HG02885 (cell line): ENCODE data around the gene HDAC11.
"Not testable (repeated sequence)": the region's sequence is repeated elsewhere in the genome, so short reads cannot be mapped to it uniquely, and the experiment has no call there.

Experiments used
- ATAC-seq: cut with Tn5 transposase; IDR thresholded peaks from one replicate; pipeline ENCODE4 v1.9.1; 2021; ENCODE audit warnings: mild to moderate bottlenecking; ENCODE audit not compliant: unreplicated experiment, poor library complexity

Gene HDAC11

GRCh38 chr3:13479582-13480339, at the start of gene HDAC11:
Gene HDAC11 (plus strand): TSS chr3:13480306. CDS start chr3:13480348, 42 bp downstream.
- peak; percentile 98 for ATAC-seq

DNA sequence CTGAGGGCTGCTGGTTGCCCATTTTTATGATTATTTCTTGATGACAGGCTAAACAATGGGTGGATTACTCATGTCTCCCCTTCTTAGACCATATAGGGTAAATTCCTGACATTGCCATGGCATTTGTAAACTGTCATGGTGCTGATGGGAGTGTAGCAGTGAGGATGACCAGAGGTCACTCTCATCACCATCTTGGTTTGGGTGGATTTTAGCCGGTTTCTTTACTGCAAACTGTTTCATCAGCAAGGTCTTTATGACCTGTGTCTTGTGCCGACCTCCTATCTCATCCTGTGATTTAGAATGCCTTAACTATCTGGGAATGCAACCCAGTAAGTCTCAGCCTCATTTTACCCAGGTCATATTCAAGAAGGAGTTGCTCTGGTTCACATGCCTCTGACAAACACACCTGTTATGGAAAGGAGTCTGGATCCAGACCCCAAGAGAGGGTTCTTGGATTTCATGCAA, 49.7 kb upstream of the HDAC11 start:
- ATAC-seq = not testable (repeated sequence)

GRCh38 chr3:13432093-13432492, 48.0 kb upstream of the HDAC11 start:
- ATAC-seq = no peak

GRCh38 chr3:13433912-13434311, 46.2 kb upstream of the HDAC11 start:
- no peak for ATAC-seq

GRCh38 chr3:13436213-13436612, 43.9 kb upstream of the HDAC11 start:
- ATAC-seq = not testable (repeated sequence)

DNA sequence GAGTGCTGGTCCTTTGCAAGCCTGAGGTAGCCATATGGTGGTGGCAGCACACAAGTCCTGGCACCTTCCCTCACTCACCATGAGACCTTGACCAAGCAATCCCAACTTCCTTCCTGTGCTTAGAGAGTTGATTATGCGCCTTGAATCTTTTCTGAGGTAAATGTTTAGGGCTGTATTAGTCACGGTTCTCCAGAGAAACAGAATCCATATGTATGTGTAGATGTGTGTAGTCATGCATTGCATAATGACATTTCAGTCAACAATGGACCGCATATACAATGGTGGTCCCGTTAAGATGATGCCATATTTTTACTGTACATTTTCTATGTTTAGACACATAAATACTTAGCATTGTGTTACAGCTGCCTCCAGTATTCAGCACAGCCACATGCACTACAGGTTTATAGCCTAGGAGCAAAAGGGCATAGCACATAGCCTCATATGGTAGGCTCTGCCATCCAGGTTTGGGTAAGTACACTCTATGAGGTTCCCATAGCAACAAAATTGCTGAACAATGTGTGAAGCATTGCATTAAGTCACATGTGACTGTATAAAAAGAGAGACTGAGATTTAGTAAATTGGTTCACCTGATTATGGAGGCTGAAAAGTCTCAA, 39.8 kb upstream of the HDAC11 start:
- ATAC-seq = no peak

DNA sequence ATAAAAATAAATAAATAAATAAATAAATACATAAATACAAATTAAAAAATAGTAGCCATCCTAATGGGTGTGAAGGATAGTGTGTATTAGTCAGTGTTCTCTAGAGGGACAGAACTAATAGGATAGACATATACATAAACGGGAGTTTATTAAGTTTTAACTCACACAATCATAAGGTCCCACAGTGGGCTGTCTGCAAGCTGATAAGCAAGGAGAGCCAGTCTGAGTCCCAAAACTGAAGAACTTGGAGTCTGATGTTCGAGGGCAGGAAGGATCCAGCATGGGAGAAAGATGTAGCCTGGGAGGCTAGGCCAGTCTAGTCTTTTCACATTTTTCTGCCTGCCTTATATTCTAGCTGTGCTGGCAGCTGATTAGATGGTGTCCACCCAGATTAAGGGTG, 37.2 kb upstream of the HDAC11 start:
- not testable (repeated sequence) for ATAC-seq

GRCh38 chr3:13451301-13451673, 28.8 kb upstream of the HDAC11 start:
- ATAC-seq = no peak

GRCh38 chr3:13452490-13453335, 27.4 kb upstream of the HDAC11 start:
- peak; percentile 35 for ATAC-seq

DNA sequence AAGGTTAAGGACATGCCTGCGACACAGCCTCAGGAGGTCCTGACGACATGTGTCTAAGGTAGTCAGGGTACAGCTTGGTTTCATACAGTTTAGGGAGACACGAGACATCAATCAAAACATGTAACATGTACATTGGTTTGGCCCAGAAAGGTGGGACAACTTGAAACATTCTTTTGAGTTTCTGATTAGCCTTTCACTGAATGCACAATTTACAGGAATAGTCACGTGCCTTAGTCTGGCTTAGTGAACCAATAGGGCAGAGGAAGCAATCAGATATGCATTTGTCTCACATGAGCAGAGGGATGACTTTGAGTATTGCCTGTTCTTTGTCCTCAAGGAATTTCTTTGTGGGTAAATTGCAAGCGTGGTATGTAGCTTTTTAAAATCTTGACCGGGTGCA, 24.5 kb upstream of the HDAC11 start:
- ATAC-seq = no peak

DNA sequence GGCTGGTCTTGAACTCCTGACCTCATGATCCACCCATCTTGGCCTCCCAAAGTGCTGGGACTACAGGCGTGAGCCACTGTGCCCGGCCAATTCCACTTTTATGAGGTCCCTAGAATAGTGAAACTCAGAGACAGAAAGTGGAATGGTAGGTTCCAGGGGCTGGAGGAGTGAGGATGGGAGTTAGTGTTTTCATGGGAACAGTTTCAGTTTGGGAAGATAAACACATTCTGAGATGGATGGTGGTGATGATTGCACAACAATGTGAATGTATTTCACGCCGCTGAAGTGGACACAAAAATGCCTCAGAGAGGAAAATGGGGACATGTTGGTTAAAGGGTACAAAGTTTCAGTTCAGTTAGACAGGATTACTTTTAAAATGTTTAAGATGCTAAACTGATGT, 22.5 kb upstream of the HDAC11 start:
- no peak for ATAC-seq

DNA sequence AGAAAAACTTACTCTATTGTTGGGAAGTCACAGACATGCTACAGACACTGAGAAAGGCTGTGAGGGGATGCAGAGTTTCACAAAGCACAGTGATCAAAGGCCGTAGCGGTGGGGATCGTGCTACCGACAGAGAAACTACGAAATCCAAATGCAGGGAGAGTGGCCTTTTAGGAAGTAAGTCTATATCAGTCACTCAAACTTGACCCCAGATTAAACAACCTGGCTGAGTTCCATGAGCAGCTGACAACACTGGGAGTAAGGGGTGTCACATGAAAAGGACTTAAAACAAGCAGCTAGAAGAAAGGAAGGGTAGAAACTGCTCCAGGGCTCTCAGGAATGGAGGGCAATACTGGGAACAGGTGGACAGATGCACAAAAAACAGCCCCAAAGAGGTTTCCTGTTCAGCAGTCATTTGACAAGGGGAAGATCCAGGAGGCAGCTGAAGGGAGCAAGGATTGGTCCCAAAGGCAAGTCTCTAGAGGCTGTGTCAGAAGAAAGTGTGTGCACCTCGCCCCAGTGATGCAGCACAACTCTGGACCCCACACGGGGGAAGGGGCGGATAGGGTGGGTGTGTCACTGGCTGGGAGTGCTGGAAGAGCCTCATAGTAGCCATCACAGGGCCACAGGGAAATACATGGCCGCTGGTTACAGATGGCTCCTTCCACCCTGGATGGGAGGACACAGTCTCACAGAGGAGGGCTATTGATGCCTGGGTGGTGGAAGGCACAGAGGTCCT, 20.3 kb upstream of the HDAC11 start:
- no peak for ATAC-seq

DNA sequence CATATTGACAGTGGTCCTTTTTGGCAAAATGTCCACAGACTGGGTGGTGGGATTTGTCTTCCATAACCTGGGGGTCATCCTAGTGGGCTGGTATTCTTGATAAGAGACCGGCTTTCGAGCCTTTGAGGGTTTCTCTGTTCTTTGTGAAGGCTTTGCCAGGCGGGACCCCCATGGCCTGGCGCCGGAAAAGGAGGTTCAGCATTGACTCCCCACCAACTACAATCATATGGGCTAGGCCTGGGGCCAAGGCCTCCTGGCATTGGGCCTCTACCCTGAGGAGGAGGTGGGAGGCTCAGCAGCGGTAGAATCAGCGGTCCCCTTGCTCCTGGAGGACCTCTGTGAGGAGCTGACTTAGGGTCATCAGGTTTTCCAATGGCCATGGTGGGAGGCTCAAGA, 19.8 kb upstream of the HDAC11 start:
- ATAC-seq = no peak

DNA sequence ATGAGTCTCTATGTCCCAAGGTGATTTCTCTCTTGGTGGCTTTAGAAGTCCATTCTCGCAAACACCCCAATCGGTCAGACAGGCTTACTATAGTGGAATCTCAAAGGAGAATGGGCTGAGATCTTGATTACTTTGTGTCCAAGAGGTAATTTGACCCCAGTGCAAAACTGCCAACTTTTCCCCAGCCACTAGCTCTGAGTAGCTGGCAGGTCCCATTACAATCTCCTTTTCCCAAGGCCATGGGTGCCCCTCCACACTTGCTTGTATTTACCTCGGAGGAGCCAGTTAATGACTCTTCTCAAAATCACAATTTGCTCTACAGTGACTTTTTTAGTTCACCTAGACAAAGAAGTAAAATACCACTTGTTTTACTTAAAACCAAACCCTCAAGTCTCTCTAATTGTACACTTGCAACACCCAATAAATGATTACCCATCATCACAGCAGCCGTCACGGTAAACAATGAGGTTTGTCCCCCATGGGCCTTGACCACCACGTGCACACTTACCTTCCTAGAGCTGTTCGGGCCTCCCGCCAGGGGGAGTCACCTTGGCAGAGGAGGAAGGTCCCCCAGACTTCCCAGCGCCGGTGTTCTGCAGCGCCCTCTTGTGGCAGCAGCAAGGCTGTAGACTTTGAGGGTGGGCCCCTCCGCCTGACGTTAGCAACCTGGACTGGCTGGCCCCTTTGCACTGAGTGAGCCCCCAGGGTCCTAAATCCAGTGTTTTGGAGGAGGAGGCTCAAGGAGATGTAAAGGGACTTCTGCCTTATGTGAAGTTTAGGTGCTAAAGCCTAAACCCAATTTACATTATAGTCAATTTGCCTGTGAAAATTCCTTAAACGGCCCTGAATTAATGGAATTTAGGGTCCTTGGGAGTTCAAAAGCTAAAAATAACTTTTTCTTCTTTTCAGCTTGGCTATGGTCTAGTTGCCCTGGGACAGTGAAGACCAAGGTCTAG, 18.7 kb upstream of the HDAC11 start:
- no peak for ATAC-seq

DNA sequence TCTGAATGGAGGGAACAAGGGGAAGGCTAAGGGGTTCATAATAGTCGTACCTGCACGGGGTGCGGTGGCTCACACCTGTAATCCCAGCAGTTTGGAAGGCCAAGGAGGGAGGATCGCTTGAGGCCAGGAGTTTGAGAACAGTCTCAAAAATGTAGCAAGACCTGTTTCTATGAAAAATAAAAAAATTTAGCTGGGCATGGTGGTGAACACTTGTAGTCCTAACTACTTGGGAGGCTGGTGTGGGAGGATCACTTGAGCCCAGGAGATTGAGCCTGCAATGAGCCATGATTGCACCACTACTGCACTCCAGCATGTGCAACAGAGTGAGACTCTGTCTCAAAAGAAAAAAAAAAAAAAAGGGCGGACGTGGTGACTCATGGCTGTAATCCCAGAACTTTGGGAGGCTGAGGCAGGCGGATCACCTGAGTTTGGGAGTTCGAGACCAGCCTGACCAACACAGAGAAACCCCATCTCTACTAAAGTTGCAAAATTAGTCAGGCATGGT, 17.9 kb upstream of the HDAC11 start:
- no peak for ATAC-seq

GRCh38 chr3:13462822-13463221, 17.3 kb upstream of the HDAC11 start:
- ATAC-seq = no peak

GRCh38 chr3:13463618-13464400, 16.3 kb upstream of the HDAC11 start:
- no peak for ATAC-seq

GRCh38 chr3:13465236-13465873, 14.8 kb upstream of the HDAC11 start:
- no peak for ATAC-seq
